Subcutaneous adipose tissue (tissue), 4 donors: Measurements from ENCODE around the gene TP73. TPM values are rescaled to one million over a fixed set of nuclear protein-coding genes. Genes with fewer than 3 reads are reported as not detected.

Experiments
- total RNA-seq, 4 donors: library from RNA; depleted of rRNA; stranded (reverse); fragments of >200 nt; gene quantifications; one replicate each; pipeline ENCODE4 v1.1.0, GENCODE V29; 2016
- TF ChIP-seq, protein P1 (sequence below): fragments of 450-650 bp; IDR thresholded peaks from one replicate; pipeline ENCODE4 v1.5.1; 2016; ENCODE audit warnings: low read depth, mild to moderate bottlenecking, control low read depth, antibody characterized with exemption, moderate library complexity

TP73 gene
- total RNA-seq, 4 donors from 2014 or later: 0.17 TPM; not detected in 3

DNA sequence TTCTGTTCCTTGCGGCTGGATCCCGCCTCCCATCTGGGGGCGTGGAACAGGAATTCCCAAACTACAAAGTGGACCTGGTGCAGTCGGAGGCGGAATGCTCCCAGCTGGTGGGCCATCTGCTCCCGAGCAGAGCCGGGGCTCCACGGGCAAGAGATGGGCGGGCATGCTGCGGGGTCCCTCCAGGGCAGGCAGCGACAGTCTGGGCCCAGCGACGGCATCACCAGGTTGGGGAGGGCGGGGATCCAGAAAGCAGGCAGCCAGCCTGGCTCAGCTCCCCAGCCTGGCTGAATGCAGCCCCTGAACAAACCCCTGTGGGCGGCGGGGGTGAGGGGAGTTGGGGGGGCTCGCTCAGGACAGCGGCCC lies 44.6 kb upstream of the TP73 start:
- TF ChIP-seq, protein P1, sequence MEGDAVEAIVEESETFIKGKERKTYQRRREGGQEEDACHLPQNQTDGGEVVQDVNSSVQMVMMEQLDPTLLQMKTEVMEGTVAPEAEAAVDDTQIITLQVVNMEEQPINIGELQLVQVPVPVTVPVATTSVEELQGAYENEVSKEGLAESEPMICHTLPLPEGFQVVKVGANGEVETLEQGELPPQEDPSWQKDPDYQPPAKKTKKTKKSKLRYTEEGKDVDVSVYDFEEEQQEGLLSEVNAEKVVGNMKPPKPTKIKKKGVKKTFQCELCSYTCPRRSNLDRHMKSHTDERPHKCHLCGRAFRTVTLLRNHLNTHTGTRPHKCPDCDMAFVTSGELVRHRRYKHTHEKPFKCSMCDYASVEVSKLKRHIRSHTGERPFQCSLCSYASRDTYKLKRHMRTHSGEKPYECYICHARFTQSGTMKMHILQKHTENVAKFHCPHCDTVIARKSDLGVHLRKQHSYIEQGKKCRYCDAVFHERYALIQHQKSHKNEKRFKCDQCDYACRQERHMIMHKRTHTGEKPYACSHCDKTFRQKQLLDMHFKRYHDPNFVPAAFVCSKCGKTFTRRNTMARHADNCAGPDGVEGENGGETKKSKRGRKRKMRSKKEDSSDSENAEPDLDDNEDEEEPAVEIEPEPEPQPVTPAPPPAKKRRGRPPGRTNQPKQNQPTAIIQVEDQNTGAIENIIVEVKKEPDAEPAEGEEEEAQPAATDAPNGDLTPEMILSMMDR: no peak

DNA sequence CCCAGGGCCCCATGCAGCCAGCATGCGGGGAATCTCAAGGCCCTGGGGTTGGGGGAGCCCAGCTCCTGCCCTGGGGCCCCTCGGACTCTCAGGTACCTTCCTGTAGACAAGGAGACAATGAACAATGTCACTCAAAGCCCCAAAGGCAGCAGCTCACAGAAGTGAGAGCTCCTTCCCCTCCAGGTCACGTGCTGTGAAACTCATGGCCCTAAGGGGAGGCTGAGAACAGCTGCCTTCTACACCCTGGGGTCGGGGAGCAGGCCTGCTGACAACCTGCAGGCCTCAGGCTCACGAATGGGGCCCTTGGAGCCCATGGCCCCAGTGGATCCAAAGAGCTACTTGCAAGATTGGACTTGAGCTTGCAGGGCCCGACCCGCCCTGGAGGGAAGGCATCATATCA lies 44.2 kb upstream of the TP73 start:
- TF ChIP-seq, protein P1: no peak

DNA sequence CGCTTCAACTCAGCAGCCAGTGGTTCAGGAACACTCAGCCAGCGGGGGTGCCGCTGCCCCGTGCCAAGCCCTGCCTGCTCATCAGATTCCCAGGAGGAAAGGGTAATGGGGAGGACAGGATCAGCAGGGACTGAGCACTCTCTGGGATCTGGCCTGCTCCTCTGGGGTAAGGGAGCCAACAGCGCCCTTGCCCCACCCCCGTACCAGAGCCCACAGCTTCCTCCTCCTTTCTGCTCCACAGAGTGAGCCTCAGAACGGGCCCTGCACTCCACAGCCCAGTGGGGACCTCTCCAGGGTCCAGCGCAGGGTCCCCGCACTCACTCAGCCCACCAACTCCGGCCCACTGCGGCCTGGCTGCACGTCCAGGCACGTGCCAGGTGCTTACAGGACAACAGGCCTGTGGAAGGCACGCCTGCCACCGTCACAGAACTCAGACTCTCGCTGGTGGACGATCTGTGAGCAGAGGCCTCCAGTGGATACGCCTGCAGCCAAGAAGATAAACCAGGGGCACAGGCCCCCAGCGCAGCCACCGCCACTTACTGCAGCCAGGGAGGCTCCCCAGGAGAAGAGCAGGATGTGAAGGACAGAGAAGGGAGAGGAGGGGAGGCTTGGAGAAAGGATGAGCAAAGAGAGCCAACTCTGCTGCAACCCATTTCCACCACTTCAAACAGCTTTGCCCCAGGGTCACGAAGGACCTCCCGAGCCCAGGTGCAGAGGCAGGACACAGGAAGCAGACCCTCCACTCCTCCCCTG lies 43.1 kb upstream of the TP73 start:
- TF ChIP-seq, protein P1: no peak

DNA sequence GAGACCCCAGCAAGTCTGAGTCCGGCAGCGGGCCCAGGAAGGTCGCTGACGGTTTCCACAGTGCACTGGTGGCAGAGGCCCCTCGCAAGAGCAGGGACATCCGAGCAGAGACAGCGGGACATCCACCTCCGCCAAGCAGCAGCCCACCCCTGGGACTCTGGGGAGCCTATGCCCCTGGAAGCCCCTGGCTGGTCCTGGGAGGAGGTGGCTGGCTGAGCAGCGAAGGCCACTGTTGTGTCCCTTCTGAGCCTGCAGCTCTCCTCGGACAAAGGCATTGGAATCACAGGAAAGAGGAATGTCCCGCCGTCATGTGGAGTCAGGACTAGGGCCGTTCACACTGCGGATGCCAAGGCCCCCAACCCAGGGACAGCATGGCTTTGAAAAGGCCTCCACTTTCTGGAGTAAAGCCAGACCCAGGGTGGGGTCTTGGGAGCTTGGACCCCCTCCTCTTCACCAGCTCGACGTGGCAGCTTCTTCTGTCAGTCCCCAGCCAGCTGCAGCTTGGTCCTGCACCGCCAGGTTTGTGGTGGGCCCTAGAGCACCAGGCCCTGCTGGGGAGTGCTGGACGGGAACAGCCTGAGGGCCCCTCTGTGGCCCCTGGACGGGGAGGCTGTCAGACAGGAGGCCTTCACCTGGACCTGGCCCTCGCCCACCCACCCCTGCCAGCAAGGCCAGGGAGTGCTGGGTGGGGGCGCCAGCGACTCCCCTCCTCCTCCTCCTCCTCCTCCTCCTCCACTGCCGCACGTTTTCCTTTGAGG lies 42.4 kb upstream of the TP73 start:
- TF ChIP-seq, protein P1: no peak

DNA sequence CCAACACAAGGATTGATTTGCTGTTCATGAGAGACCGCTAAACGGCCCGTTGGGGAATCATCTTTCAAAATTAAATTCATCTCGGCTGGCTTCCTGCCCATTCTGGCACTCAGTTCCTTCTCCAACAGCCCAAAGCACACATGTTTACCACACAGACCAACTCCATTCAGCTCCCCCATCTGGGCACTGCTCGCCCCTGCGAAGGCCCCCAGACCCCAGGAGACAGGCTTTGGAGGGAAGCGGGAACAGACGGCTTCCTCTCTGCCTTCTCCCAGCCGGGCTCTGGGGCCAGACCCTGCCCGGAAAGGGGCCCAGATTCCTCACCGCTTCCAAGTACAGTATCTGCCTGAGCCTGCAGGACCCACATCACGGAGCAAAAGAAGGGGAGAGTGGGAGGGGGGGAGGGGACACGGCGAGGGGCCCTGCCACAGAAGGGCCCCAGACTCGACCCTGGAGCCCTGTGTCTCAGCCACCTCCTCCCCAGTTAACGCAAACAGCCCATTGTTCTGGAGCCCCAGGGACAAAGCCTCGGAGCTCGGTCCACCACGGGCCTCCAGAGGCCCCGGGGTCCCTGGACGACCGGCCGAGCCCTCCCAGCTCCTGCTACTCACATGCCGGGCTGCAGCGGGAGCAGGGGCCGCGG lies 41.7 kb upstream of the TP73 start:
- TF ChIP-seq, protein P1: no peak

DNA sequence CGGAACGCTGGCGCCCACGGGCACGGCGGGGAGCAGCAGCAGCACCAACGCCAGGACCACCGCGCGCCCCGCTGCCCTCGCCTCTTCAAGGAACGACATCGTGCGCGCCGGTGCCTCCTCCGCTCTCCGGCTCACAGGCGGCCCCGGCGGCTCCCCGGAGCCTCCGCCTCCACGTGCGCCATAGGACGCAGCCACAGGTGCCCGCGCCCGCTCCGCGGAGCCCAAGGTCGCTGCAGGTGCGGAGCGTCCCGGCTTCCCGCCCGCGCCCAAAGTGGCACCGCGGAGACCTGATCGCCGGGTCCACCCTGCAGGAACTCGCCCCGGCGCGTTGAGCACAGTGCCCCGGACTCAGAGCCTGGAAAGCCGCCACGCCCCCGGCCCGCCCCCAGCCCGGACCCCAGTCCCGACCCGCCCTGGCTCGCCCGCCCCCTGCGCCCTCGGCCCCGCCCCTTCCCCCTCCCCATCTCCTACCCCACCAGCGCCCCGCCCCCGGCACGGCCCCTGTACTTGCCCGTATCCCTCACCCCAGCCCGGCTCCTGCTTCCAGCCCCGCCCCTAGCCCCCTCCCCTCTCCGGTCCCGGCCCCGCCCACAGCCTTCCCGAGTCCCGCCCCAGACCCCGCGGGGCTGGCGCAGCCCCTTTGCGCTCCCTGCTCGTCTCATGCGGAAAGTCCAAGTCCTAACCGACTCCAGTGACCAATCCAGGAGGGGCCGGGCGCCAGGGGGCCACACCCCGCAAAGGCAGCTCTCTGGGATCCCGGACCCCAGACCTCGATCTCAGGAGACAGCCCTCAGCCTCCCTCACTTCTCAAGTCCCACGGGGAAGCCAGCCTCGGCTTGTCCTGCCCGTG lies 40.9 kb upstream of the TP73 start, which contains the start of gene MEGF6:
Gene MEGF6 (minus strand): TSS at position 339 of the 850 bp plus-strand sequence. CDS start 240 bp downstream, at position 99.
- TF ChIP-seq, protein P1: no peak
